A172 (cell line): ENCODE results near the gene ZNF619. TPM values are rescaled to one million over a fixed set of nuclear protein-coding genes. Genes with fewer than 3 reads are reported as not detected.

Experiments
- DNase-seq: peaks from one replicate; pipeline ENCODE4 v3.0.0-alpha.2; 2015; ENCODE audit warnings: low spot score
- total RNA-seq: library from RNA; depleted of rRNA; stranded (reverse); fragments of >200 nt; shearing (Covaris generic); gene quantifications from 2 replicates; pipeline ENCODE4 v1.2.3, GENCODE V29; 2014

ZNF619 gene
- total RNA-seq, 1 experiment from 2014 or later, result 4.9 TPM

DNA sequence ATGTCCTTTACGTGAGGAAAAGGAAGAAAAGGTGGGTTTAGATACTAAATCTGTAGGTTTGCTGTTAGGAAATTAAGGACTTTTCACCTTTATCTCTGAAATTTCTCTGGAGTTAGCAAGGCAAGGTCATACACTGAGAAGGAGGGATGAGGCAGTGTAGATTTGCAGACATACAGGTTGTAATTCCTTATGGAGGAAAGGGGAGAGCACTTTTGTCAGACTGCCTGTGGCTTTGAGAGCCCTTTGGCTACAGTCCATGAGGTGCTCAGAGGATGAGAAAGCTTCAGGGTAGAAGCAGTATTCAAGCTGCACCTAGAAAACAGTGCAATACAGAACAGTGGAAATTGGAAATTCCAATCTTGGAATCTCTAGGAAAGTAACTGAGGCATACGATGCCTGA is 11.5 kb upstream of the ZNF619 start:
- DNase-seq, result no peak

DNA sequence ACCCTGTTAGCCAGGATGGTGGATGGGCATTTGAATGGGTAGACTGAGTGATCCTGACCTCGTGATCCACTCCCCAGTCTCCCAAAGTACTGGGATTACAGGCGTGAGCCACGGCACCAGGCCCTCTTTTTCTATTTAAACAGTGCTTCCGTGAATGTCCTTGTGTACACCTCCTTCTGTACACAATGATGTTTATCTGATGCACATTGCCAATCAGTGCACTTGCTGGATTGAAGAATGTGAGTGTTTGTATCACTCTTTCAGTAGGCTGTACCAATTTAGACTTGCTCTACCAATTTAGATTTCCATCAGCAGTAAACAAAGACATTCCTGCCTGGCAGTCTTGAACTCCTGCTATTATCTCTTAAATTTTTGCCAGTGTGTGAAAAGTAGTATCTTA is 8.9 kb upstream of the ZNF619 start:
- no peak for DNase-seq

DNA sequence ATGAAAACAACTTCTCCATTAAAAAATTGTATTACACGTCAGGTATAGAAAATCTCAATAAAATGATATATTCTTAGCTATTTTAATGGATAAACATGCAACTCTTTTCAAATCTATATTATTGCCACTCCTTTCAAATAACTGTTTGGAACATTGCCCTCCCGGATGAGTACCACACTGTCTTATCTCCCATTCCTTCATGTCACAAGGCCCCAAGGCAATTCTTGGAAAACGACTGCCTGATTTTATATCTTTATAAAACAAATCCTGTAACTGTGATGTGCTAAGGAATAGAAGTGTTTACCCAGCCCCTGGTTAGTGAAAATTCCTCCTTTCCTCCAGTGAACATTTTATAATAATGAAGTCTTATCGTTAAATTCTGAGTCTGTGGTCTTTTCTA is 6.2 kb upstream of the ZNF619 start:
- DNase-seq, result no peak

- DNase-seq, result no peak
Observed at GRCh38 chr3:40477666-40478065, 744 bp downstream of the ZNF619 start.

- no peak for DNase-seq
Observed at GRCh38 chr3:40487172-40487571, 10.2 kb downstream of the ZNF619 start.

- no peak for DNase-seq
Observed at GRCh38 chr3:40490916-40491315, 14.0 kb downstream of the ZNF619 start.

GRCh38 chr3:40494698-40495097 is 17.8 kb downstream of the ZNF619 start:
- no peak for DNase-seq

DNA sequence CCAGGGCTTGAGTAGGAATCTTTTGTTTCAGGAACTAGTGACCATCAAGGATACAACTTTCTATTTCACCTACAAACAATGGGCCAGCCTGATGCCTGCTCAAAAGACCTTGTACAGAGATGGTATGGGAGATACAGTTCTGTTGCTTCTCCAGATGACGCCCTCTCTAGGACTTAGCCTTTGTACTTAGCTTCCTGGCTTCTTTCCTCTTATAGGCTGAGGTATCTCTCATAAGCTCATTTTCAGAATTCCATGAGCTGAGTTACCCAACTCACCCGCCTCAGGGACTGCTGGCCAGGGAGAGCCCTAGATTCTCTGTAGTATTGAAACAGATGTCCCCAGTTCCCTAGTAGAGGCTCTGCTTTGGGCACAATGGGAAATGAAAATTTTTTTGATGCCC is 20.4 kb downstream of the ZNF619 start:
- no peak for DNase-seq

GRCh38 chr3:40499952-40500351 is 23.0 kb downstream of the ZNF619 start:
- no peak for DNase-seq

- no peak for DNase-seq
Observed at GRCh38 chr3:40502034-40502433, 25.1 kb downstream of the ZNF619 start.

DNA sequence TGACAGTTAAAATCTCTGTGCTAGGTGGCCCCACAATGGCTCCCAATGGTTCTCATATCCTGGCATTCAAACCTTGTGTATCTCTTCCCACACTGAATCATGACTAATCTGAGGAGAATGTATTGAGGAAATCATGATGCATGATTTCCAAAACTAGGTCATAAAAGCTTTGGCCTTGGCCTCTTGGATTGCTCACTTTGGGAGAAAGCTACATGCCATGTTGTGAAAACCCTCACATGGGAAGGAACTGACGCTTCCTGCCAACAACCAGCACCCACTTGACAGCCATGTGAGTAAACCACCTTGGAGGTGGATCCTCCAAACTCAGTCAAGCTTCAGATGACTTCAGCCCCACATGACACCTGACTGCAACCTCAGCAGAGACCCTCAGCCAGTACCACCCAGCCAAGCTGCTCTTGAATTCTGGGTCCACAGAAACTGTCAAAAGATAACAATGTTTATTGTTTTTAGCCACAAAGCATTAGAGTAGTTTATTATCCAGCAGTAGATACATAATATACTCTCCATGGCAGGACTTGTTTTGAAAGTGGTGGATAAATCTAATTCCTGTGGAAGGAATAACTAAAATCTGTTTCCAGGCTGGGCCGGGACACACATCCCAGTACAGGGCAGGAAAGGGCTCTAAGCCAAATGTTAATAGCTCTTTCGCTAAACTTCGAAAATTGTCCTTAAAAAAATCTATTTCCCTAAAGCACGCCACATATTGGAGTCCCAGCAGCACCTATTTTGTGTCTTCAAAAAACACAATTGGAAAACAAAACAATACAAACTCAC is 27.9 kb downstream of the ZNF619 start:
- peak; percentile 90 for DNase-seq

- DNase-seq, result peak; percentile 48
Observed at GRCh38 chr3:40505599-40506462, 28.9 kb downstream of the ZNF619 start, which contains the start of gene ZNF620. TSS of gene ZNF620 (plus strand) at chr3:40506039. CDS start at chr3:40506353, 314 bp downstream.

- no peak for DNase-seq
Observed at GRCh38 chr3:40511031-40511718, 34.3 kb downstream of the ZNF619 start.

- peak; percentile 28 for DNase-seq
Observed at GRCh38 chr3:40516201-40516600, 39.3 kb downstream of the ZNF619 start.

DNA sequence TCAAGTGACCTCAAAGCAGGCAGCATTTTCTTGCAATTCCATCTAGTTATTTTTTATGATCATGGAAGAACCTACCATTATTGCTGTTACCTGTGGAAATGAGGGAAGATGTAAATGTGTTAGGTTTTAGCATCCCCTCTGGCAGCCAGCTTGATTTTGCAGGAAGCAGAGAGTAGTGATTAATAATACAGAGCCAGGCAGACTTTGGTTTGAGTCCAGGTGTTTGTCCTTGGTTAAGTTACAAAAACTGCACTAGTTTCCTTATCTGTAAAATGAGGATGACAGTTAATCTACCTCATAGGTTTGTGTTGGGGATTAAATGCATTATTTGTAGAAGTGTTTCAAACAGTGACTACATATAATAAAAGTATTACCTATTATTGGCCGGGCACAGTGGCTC is 41.1 kb downstream of the ZNF619 start:
- DNase-seq, result no peak

DNA sequence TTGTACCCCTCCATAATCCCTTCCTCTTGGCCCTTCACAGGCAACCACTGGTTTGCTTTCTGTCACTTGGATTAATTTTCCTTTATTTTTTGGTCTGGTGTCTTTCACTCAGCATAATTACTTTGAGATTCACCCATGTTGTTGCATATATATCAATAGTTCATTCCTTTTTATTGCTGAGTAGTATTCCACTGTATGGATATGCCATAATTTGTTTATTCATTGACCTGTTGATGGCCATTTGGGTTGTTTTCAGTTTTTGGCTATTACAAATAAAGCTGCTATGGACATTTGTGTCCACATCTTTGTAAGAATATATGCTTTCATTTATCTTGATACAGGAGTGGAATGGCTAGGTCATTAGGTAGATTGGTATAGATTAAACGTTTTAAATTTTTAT is 41.9 kb downstream of the ZNF619 start:
- no peak for DNase-seq

- no peak for DNase-seq
Observed at GRCh38 chr3:40521254-40521653, 44.3 kb downstream of the ZNF619 start.

DNA sequence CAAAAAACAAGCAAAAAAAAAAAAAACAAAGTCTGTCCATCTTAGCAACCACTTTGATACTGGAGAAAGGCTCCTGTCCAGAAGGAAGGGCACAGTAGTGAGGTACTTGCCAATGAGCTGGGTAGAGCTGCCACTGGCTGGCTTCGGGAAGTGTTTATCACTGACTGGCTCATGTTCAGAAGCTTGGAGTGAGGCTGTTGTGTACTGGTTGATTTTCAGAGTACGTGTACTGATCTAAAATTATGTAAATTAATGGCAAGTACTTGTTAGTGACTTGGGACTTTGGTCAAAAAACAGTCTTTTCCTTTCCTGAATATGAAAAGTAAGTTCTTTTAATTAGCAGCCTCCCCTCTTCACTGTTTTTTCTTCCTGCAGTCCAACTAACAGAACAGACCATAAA is 46.9 kb downstream of the ZNF619 start:
- DNase-seq, result no peak

GRCh38 chr3:40524222-40524567 is 47.3 kb downstream of the ZNF619 start:
- no peak for DNase-seq

DNA sequence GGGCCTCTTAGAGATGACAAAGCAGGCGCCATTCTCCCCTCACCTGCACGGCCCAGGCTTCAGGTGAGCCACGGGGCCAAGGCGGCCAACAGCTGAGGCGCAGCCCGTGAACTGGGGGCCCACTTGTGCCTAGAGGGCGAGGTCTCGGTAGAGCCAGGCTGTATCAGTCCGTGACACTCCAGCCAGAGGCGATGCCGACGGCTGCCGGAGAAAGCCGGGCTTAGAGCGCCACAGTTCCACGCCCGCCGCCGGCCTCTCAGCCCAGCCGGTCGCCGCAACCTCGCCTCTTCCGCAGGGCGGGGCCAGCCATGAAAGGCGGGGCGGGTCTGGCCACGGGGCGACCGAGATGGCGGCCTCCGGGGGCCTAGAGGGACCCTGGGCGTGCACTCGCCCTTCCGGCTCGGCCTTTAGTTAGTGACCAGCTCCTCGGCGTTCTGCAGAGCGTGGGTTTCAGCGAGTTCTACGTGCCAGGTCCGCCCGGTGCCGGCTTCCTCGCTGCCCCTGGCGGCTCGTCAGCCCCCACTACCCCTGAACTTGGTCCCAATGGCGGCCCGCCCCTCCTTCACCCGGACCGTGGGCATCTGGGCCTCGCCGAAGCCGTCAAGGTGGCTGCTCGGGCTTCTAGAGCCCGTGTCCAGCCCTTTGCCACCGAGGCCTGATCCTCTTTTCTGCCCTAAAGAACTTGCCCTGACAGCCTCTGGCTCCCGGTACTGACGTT is 47.8 kb downstream of the ZNF619 start, which contains the start of gene ZNF621:
TSS of gene ZNF621 (plus strand) at position 393 of the 718 bp plus-strand sequence. CDS start 881 bp downstream, outside the sequence.
- DNase-seq, result peak; percentile 69

DNA sequence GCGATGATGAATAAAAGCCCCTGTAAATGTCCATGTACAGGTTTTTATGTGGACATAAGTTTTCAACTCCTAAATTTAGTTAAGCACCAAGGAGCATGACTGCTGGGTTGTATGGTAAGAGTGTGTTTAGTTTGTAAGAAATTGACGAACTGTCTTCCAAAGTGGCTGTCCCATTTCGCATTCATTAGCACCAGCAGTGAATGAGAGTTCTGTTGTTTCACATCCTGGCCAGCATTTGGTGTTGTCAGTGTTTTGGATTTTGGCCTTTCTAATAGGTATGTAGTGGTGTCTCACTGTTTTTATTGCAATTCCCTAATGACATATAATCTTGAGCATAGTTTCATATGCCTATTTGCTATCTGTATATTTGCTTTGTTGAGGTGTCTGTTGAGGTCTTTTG is 51.5 kb downstream of the ZNF619 start:
- no peak for DNase-seq

- peak; percentile 4 for DNase-seq
Observed at GRCh38 chr3:40532252-40532651, 55.3 kb downstream of the ZNF619 start.
